NB4 (cell line): Measurements from ENCODE around the gene SPDYE2.
"Not testable (repeated sequence)": the region's sequence is repeated elsewhere in the genome, so short reads cannot be mapped to it uniquely, and the experiment has no call there.

Experiments used
- MYC ChIP-seq: IDR thresholded peaks from 2 replicates; pipeline ENCODE4 v1.6.1; 2011; ENCODE audit warnings: low read depth, low read length
- POLR2A ChIP-seq: IDR thresholded peaks from 2 replicates; pipeline ENCODE4 v1.6.1; 2011; ENCODE audit warnings: mild to moderate bottlenecking; ENCODE audit not compliant: insufficient read length; ENCODE audit errors: extremely low read depth
- TF ChIP-seq, protein P1 (sequence below): IDR thresholded peaks from one replicate; pipeline ENCODE4 v1.5.1; 2012; ENCODE audit warnings: low read depth, low read length

DNA sequence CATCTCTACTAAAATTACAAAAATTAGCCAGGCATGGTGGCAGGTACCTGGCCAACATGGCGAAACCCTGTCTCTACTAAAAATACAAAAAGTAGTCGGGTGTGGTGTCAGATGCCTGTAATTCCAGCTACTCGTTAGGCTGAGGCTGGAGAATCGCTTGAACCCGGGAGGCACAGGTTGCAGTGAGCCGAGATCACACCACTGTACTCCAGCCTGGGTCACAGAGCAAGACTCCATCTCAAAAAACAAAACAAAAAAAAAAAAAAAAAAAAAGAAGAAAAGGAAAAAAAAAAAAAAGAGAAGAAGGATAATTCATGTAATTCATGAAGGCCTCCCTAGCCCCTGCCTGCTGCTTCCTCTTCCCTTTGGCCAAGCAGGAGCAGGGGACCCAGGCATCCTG lies 10.4 kb upstream of the SPDYE2 start:
- TF ChIP-seq POLR2A, MYC: not testable (repeated sequence)
- TF ChIP-seq, protein P1, sequence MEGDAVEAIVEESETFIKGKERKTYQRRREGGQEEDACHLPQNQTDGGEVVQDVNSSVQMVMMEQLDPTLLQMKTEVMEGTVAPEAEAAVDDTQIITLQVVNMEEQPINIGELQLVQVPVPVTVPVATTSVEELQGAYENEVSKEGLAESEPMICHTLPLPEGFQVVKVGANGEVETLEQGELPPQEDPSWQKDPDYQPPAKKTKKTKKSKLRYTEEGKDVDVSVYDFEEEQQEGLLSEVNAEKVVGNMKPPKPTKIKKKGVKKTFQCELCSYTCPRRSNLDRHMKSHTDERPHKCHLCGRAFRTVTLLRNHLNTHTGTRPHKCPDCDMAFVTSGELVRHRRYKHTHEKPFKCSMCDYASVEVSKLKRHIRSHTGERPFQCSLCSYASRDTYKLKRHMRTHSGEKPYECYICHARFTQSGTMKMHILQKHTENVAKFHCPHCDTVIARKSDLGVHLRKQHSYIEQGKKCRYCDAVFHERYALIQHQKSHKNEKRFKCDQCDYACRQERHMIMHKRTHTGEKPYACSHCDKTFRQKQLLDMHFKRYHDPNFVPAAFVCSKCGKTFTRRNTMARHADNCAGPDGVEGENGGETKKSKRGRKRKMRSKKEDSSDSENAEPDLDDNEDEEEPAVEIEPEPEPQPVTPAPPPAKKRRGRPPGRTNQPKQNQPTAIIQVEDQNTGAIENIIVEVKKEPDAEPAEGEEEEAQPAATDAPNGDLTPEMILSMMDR, result not testable (repeated sequence)
